Activated naive CD8-positive, alpha-beta T cell treated with anti-CD3 and anti-CD28 coated beads, Interleukin-2, amount 50 U/mL, for 24 hours (primary cell): Measurements from ENCODE around the gene ABR.

Source experiments
- ATAC-seq: fragments of 150-1000 bp; cut with Tn5 transposase; one replicate; pipeline ENCODE4 v1.10.0; 2021
- DNase-seq: peaks from one replicate; pipeline ENCODE4 v3.0.0; 2021
- H3K27ac Mint-ChIP-seq: one replicate; pipeline ENCODE4 v1.8.0; 2021; ENCODE audit warnings: mild to moderate bottlenecking, mixed read lengths
- H3K27me3 Mint-ChIP-seq: one replicate; pipeline ENCODE4 v1.8.0; 2021; ENCODE audit warnings: mixed read lengths
- H3K36me3 Mint-ChIP-seq: one replicate; pipeline ENCODE4 v1.8.0; 2021; ENCODE audit warnings: low read depth, mixed read lengths
- H3K4me1 Mint-ChIP-seq: one replicate; pipeline ENCODE4 v1.8.0; 2021; ENCODE audit warnings: mixed read lengths
- H3K4me3 Mint-ChIP-seq: one replicate; pipeline ENCODE4 v1.8.0; 2021; ENCODE audit warnings: mild to moderate bottlenecking, moderate library complexity, mixed read lengths
- H3K9me3 Mint-ChIP-seq: one replicate; pipeline ENCODE4 v1.8.0; 2021; ENCODE audit warnings: mixed read lengths

Gene ABR

GRCh38 chr17:1170739-1171138 lies 9.0 kb downstream of the ABR start:
- H3K4me3 Mint-ChIP-seq, result no peak overlapping the region
- H3K4me1 Mint-ChIP-seq, result no peaks in the 10 kb centered on the region
- no peaks in the 10 kb centered on the region for H3K27me3 Mint-ChIP-seq
- ATAC-seq, result no peak
- H3K36me3 Mint-ChIP-seq, result no peaks in the 10 kb centered on the region
- DNase-seq, result no peak
- no peak overlapping the region for H3K27ac Mint-ChIP-seq
- H3K9me3 Mint-ChIP-seq, result no peaks in the 10 kb centered on the region

- Mint-ChIP-seq H3K9me3 (no peaks in the 10 kb centered on the region), H3K36me3 (no peaks in the 10 kb centered on the region), H3K27me3 (no peaks in the 10 kb centered on the region), H3K4me3 (no peak overlapping the region), H3K4me1 (no peaks in the 10 kb centered on the region), H3K27ac (no peak overlapping the region)
- DNase-seq (no peak), ATAC-seq (no peak)
Observed at GRCh38 chr17:1169929-1170312, 9.9 kb downstream of the ABR start.

DNA sequence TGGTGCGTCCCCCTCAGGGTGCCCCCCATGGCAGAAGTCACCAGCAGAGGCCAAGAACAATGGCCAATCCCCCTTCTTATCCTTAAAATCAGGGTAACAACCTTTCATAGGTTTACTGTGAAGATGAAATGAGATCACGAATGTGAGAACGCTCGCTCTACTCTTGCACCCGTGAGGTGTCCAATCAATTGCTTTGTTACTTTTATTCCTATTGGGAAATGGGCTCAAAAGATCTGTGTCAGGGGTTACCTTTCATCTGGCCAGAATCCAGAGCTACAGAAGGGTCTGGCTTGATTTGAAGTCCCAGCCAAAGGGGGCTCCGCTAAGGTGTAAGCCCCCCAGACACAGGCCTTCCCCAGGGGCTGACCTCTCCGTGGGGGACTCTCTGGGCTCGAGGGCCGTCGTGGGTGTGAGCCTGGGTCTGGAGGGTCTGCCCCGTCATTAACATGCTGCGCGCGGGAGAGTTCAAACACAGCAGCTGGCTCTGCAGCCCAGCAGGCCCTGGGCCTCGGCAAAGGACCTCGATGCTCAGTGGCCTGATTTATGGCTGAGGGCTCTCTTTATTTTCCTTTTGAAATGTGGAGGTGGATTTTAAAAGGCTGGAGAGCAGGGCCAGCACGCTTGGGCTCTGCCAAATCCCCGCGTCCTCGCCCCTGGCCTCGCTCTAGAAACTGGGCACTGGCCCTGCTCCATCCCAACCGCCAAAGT lies 10.4 kb downstream of the ABR start:
- DNase-seq (no peak), ATAC-seq (no peak)
- H3K27me3 Mint-ChIP-seq, result no peaks in the 10 kb centered on the region
- no peaks in the 10 kb centered on the region for H3K9me3 Mint-ChIP-seq
- H3K4me3 Mint-ChIP-seq, result no peak overlapping the region
- H3K36me3 Mint-ChIP-seq, result no peaks in the 10 kb centered on the region
- H3K4me1 Mint-ChIP-seq, result no peaks in the 10 kb centered on the region
- no peak overlapping the region for H3K27ac Mint-ChIP-seq

GRCh38 chr17:1168533-1169220 lies 11.1 kb downstream of the ABR start:
- H3K27me3 Mint-ChIP-seq, result no peaks in the 10 kb centered on the region
- ATAC-seq (no peak), DNase-seq (no peak)
- H3K4me1 Mint-ChIP-seq, result no peaks in the 10 kb centered on the region
- H3K36me3 Mint-ChIP-seq, result no peaks in the 10 kb centered on the region
- no peaks in the 10 kb centered on the region for H3K9me3 Mint-ChIP-seq
- no peak overlapping the region for H3K4me3 Mint-ChIP-seq
- H3K27ac Mint-ChIP-seq, result no peak overlapping the region

- H3K27ac Mint-ChIP-seq, result no peak overlapping the region
- no peak overlapping the region for H3K4me3 Mint-ChIP-seq
- ATAC-seq, result no peak
- no peaks in the 10 kb centered on the region for H3K36me3 Mint-ChIP-seq
- DNase-seq, result no peak
- H3K9me3 Mint-ChIP-seq, result no peaks in the 10 kb centered on the region
- H3K27me3 Mint-ChIP-seq, result no peaks in the 10 kb centered on the region
- no peaks in the 10 kb centered on the region for H3K4me1 Mint-ChIP-seq
Observed at GRCh38 chr17:1166276-1166675, 13.5 kb downstream of the ABR start.

DNA sequence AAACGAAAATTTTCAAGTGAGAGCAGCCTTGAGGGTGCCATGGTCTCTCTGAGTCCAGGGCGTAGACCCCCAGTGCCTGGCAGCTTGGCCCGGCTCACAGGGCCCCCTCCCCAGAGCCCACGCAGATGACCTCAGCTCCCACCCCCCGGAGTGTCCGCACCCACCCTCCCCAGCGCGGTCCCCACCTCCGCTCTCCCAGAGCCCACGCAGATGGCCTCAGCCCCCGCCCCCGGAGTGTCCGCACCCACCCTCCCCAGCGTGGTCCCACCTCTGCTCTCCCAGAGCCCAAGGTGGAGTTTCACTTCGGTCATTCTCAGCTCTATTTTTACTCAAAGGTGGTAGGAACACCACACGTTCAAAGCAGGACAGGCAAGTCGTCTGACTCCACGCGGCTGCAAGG lies 13.9 kb downstream of the ABR start:
- Mint-ChIP-seq H3K27me3 (no peaks in the 10 kb centered on the region), H3K4me3 (no peak overlapping the region), H3K4me1 (no peaks in the 10 kb centered on the region), H3K9me3 (no peaks in the 10 kb centered on the region), H3K27ac (no peak overlapping the region), H3K36me3 (no peaks in the 10 kb centered on the region)
- no peak for DNase-seq
- no peak for ATAC-seq

DNA sequence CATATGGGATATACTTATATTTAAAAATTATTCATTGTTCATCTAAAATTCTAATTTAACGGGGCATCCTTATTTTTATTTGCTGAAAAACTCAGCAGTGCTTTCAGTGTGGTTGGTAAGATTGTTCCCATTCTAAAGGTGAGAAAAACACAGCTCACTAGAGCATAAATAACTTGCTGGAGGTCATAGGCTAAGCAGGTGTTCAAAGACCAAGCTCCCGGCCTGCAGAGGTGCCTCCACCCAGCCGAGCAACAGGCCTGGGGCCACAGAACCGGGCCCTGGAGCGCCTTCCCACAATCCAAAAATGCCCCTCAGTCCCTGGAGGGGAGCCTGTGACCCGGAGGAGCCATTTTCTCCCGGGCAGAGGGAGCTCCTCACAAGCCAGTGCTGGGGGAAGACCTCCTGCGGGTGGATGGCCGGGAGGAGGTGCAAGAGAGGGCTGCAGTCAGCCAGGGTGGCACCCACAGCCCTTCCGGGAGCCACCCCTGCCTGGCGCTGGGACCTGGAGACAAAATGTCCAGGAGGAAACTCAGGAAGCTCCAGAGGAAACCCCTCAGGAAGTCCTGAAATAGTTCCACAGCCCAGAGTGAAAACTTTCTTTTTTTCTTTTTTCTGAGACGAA lies 14.7 kb downstream of the ABR start:
- no peaks in the 10 kb centered on the region for H3K4me1 Mint-ChIP-seq
- H3K36me3 Mint-ChIP-seq, result no peaks in the 10 kb centered on the region
- no peaks in the 10 kb centered on the region for H3K27me3 Mint-ChIP-seq
- H3K27ac Mint-ChIP-seq, result no peak overlapping the region
- no peaks in the 10 kb centered on the region for H3K9me3 Mint-ChIP-seq
- ATAC-seq (no peak), DNase-seq (no peak)
- no peak overlapping the region for H3K4me3 Mint-ChIP-seq

GRCh38 chr17:1162116-1162855 lies 17.5 kb downstream of the ABR start:
- no peaks in the 10 kb centered on the region for H3K9me3 Mint-ChIP-seq
- H3K27me3 Mint-ChIP-seq, result no peaks in the 10 kb centered on the region
- no peak overlapping the region for H3K4me3 Mint-ChIP-seq
- no peaks in the 10 kb centered on the region for H3K4me1 Mint-ChIP-seq
- DNase-seq (no peak), ATAC-seq (no peak)
- H3K36me3 Mint-ChIP-seq, result no peaks in the 10 kb centered on the region
- H3K27ac Mint-ChIP-seq, result no peak overlapping the region

DNA sequence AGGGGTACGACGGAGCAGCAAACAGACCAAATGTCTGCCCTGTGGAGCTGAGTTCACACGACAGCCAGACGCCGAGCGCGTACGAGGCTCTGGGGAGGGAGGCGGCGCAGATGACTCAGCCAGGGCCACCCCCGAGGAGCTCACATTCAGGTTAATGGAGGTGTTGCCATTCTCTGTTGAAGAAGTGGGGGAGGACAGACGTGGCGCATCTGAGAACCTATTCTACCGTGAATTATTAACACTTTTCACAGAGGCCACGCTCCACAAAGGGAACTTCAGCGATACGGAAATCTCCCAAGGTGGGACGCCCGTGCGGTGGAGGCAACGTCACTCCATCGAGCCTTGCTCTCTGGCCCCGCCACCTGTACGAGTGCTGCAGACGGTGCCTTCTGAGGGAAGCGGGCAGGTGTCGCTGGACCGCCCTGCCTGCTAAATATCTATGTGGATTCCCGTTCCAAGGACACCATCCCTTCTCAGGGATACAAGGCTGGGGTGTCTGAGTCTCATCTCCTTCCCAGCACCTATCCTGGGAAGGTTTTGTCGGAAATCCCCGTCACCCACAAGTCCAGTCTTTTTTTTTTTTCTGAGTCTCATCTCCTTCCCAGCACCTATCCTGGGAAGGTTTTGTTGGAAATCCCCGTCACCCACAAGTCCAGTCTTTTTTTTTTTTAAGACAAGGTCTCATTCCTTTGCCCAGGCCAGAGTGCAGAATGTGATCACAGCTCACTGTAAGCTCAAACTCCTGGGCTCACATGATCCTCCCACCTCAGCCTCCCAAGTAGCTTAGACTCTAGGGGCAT lies 19.0 kb downstream of the ABR start:
- H3K4me1 Mint-ChIP-seq, result no peaks in the 10 kb centered on the region
- H3K27ac Mint-ChIP-seq, result no peak overlapping the region

DNA sequence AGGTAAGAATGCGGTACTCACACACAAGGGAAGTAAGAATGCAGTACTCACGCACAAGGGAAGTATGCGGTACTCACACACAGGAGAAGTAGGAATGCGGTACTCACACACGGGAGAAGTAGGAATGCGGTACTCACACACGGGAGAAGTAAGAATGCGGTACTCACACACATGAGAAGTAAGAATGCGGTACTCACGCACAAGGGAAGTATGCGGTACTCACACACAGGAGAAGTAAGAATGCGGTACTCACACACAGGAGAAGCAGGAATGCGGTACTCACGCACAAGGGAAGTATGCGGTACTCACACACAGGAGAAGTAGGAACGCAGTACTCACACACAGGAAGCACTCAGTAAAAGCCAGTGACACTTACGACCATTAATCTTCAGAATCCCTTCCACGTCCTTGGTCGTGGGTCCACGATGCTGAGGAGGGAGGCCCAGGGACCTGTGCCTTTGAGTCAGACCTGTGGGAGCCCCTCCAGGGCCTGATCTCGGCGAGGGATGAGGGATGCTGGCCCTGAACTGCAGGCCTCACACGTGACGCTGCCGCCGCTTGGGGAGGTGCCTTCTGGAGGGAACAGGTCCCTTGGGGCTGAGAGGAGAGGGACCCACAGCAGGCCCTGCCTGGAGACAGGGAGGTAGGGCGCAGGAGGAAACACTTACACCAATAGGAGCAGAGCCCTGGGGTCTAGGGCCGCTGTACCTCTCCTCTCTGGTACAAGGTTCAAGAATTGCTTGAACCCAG lies 20.2 kb downstream of the ABR start:
- no peak overlapping the region for H3K27ac Mint-ChIP-seq
- H3K4me3 Mint-ChIP-seq, result no peak overlapping the region

More for the DNA sequence above, 19.0 kb downstream of the ABR start:
- no peak for ATAC-seq
- no peaks in the 10 kb centered on the region for H3K9me3 Mint-ChIP-seq
- no peaks in the 10 kb centered on the region for H3K36me3 Mint-ChIP-seq
- no peak overlapping the region for H3K4me3 Mint-ChIP-seq
- no peak for DNase-seq
- no peaks in the 10 kb centered on the region for H3K27me3 Mint-ChIP-seq

GRCh38 chr17:1158879-1159278 lies 20.9 kb downstream of the ABR start:
- no peak for DNase-seq
- Mint-ChIP-seq H3K36me3 (no peaks in the 10 kb centered on the region), H3K27me3 (no peaks in the 10 kb centered on the region), H3K4me1 (no peaks in the 10 kb centered on the region), H3K9me3 (no peaks in the 10 kb centered on the region), H3K27ac (no peak overlapping the region), H3K4me3 (no peak overlapping the region)
- ATAC-seq, result no peak

More for the DNA sequence above, 20.2 kb downstream of the ABR start:
- H3K36me3 Mint-ChIP-seq, result no peaks in the 10 kb centered on the region
- H3K27me3 Mint-ChIP-seq, result no peaks in the 10 kb centered on the region
- H3K4me1 Mint-ChIP-seq, result no peaks in the 10 kb centered on the region
- ATAC-seq (no peak), DNase-seq (no peak)
- no peaks in the 10 kb centered on the region for H3K9me3 Mint-ChIP-seq

DNA sequence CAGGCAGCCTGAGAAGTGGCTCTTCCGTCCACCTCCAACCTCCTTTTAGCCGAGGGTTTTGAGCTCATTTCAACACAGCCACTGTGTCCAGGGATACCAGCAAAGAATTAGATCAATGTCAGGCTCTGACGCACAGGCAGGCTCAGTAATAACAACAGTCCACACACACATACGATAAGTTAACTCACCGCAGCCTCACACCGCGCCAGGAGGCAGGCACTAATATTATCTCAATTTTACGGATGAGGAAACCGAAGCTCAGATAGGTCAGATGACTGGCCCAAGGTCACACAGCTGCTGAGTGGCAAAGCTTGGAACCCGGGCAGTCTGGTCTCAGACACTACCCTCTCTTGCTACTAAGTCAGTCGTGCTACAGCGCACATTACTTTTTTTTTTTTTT lies 22.9 kb downstream of the ABR start:
- Mint-ChIP-seq H3K4me3 (no peak overlapping the region), H3K36me3 (no peaks in the 10 kb centered on the region), H3K27me3 (no peaks in the 10 kb centered on the region), H3K4me1 (no peaks in the 10 kb centered on the region), H3K9me3 (no peaks in the 10 kb centered on the region), H3K27ac (no peak overlapping the region)
- ATAC-seq, result no peak
- no peak for DNase-seq

- ATAC-seq (no peak), DNase-seq (no peak)
- no peaks in the 10 kb centered on the region for H3K9me3 Mint-ChIP-seq
- H3K27ac Mint-ChIP-seq, result no peak overlapping the region
- no peaks in the 10 kb centered on the region for H3K4me1 Mint-ChIP-seq
- peaks cover 3% of the 10 kb centered on the region for H3K36me3 Mint-ChIP-seq
- H3K27me3 Mint-ChIP-seq, result no peaks in the 10 kb centered on the region
- H3K4me3 Mint-ChIP-seq, result no peak overlapping the region
Observed at GRCh38 chr17:1154704-1155103, 25.1 kb downstream of the ABR start.
